ENCODE results near the gene MYH16.
"Not testable (repeated sequence)": the region's sequence is repeated elsewhere in the genome, so short reads cannot be mapped to it uniquely, and the experiment has no call there.

MYH16 gene

GRCh38 chr7:99309111-99309510 is 36.5 kb downstream of the MYH16 start:
- no peak for DNase-seq

GRCh38 chr7:99310004-99310403 is 37.4 kb downstream of the MYH16 start:
- DNase-seq, result no peak

GRCh38 chr7:99311702-99312101 is 39.1 kb downstream of the MYH16 start:
- DNase-seq, result no peak

DNA sequence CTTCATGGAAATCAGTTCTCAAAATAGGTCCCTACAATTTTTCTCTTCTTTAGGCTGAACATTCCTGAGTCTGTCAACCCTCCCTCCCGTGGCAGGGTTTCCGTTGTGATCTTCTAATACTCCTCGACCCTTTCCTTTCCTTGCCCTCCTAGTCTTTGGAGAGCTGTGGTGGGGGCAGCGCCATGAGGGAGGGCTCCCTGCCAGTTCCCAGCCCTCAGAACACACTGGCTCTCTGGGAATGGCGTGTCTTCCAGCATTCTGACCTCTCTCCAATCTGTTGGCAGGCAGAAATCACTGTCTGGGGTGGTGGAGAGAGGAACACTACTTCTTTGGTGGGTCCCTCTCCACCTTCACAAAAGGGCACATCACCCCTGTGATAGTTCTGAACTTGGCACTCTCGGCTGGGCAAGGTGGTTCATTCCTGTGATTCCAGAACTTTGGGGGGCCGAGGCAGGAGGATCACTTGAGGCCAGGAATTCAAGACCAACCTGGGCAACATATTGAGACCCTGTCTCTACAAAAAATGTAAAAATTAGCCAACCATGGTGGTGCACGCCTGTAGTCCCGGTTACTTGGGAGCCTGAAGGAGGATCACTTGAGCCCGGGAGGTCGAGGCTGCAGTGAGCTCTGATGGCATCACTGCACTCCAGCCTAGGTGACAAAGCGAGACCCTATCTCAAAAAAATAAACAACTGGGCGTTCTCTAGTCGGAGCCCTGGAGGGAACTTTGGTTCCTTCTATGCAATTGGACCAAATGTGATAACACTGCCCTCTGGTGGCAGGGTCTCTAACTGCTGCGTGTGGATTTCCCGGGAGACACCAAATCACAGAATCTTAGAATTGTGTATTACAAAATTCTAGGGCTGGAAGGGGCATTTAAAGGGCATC is 39.9 kb downstream of the MYH16 start:
- peak; percentile 29 for DNase-seq

DNA sequence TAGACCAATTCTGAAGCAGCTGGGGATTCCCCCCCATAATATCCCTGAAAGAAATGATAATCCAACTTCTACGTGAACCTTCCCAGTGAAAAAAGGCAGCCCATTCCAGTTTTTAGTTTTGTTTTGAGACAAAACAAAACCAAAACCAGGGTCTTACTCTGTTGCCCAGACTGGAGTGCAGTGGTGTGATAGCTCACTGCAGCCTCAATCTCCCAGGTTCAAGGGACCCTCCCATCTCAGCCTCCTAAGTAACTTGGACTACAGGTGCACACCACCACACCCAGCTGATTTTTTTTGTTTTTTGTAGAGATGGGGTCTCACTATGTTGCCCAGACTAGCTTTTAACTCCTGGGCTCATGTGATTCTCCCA is 40.5 kb downstream of the MYH16 start:
- DNase-seq, result no peak

GRCh38 chr7:99314504-99314903 is 41.9 kb downstream of the MYH16 start:
- no peak for DNase-seq

DNA sequence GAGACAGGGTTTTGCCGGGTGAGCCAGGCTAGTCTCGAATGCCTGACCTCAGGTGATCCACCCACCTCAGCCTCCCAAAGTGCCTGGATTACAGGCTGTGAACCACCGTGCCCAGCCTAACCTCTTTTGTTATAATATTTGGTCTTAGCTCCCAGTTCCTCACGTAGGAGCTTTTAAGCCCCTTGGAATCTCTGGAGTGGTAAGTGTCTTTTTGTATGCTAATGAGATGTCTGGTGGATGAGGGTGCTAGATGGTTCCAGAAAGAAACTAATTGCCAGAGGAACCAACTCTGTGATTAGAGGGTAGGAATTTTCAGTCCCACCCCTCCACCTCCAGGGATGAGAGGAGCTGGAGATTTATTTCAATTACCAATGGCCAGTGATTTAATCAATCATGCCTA is 47.7 kb downstream of the MYH16 start:
- no peak for DNase-seq

- not testable (repeated sequence) for DNase-seq
Measured at GRCh38 chr7:99322659-99323058, 50.0 kb downstream of the MYH16 start.

GRCh38 chr7:99324559-99324958 is 51.9 kb downstream of the MYH16 start:
- DNase-seq, result no peak

- no peak for DNase-seq
Measured at GRCh38 chr7:99325001-99325493, 52.4 kb downstream of the MYH16 start.

- DNase-seq, result peak; percentile 91
Measured at GRCh38 chr7:99325592-99326407, 53.2 kb downstream of the MYH16 start, which contains the start of gene ARPC1A. Gene ARPC1A (plus strand): TSS chr7:99325898. CDS start chr7:99333354, 7,456 bp downstream.

DNA sequence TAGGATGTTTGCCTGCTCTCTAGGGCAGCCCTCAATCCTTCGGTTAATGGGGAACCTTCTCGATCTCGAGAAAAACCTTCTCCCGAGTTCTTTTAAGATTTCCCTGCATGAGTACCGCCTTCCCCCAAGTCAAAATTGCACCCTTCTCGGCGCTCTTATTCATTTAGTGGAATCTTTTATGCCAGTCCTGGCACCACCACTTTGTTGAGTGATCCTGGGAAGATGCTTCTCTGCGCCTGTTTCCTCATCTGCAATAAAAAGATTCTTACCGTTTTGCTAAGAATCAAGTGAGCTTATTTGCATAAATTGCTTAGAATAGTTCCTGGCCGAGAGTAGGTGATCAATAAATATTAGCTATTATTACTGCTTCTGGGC is 53.8 kb downstream of the MYH16 start:
- no peak for DNase-seq

- DNase-seq, result peak; percentile 7
Measured at GRCh38 chr7:99330314-99330961, 57.8 kb downstream of the MYH16 start.

DNA sequence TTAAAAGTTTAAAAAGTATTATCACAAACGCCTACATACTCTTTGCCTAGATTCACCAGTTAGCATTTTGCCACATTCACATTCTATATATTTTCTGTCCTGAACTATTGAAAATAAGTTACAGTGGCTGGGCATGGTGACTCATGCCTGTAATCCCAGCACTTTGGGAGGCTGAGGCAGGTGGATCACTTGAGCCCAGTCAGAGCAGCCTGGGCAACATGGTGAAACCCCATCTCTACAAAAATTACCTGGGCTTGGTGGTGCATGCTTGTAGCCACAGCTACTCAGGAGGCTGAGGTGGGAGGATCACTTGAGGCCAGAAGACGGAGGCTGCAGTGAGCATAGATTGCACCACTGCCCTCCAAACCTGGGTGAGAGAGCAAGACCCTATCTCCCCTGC is 58.4 kb downstream of the MYH16 start:
- no peak for DNase-seq

GRCh38 chr7:99339595-99339994 is 67.0 kb downstream of the MYH16 start:
- DNase-seq, result no peak

GRCh38 chr7:99340659-99341058 is 68.0 kb downstream of the MYH16 start:
- no peak for DNase-seq

DNA sequence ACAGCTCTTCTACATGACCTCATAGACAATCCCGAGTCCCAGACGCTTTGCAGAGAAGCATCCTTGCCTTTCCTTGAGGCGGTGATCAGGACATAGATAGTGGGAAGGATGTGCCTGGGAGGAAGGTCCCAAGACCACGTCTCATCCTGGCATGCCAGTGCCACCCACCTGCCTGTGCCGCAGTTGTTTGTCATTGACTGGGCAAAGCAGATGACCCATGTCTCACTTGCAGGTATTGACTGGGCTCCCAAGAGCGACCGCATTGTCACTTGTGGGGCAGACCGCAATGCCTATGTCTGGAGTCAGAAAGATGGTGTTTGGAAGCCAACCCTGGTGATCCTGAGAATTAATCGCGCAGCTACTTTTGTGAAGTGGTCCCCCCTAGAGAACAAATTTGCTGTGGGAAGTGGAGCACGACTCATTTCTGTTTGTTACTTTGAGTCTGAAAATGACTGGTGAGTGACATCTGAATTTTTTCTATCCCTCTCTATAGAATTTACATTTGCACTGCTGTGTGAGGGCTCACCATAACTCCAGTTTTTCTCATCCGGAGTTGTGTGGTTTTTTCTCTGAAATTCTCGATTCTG is 71.5 kb downstream of the MYH16 start:
- DNase-seq, result no peak

DNA sequence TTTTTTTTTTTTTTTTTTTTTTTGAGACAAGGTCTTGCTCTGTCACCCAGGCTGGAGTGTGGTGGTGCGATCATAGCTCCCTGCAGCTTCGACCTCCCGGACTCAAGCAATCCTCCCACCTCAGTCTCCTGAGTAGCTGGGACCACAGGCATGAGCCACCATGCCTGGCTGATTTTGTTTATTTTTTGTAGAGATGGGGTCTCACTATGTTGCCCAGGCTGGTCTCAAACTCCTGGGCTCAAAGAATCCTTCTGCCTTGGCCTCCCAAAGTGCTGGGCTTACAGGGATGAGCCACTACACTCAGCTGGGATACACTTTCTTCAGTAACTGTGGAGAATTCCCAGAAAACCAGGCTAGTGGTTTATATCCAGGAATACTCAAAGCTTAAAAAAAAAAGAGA is 78.0 kb downstream of the MYH16 start:
- DNase-seq, result not testable (repeated sequence)

DNA sequence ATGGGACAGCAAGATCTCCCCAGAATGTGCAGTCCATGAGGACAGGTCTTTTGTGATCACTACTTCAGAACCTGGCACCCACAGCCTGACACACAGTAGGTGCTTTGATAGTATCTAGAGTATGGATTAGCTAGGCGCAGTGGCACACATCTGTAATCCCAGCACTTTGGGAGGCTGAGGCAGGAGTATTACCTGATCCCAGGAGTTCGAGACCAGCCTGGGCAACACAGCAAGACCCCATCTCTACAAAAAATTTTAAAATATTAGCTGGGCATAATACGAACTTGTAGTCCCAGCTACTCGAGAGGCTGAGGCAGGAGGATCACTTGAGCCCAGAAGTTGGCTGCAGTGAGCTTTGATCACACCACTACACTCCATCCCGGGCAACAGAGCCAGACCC is 79.6 kb downstream of the MYH16 start:
- DNase-seq, result no peak

GRCh38 chr7:99355098-99355497 is 82.5 kb downstream of the MYH16 start:
- no peak for DNase-seq

- DNase-seq, result no peak
Measured at GRCh38 chr7:99357701-99358490, 85.3 kb downstream of the MYH16 start.

DNA sequence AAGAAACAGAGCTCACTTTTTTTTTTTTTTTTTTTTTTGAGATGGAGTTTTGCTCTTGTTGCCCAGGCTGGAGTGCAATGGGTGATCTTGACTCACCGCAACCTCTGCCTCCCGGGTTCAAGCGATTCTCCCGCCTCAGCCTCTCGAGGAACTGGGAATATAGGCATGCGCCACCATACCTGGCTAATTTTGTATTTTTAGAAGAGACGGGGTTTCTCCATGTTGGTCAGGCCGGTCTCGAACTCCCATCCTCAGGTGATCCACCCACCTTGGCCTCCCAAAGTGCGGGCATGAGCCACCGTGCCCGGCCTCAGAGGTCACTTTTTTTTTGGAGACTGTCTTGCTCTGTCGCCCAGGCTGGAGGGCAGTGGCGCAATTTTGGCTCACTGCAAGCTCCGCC is 85.9 kb downstream of the MYH16 start:
- not testable (repeated sequence) for DNase-seq
